Hematopoietic multipotent progenitor cell treated with erythropoietin and hydrocortisone succinate and interleukin-3 and kit ligand, for 15 days (in vitro differentiated cells): ENCODE measurements around the gene CPED1.

Experiments
- DNase-seq: peaks from one replicate; pipeline ENCODE4 v3.0.0-alpha.2; 2015; ENCODE audit warnings: low spot score

CPED1 gene

GRCh38 chr7:121328508-121329190, 340.1 kb downstream of the CPED1 start, which contains the start of gene WNT16:
Gene WNT16 (plus strand): TSS chr7:121329000. CDS start chr7:121329293, 293 bp downstream.
- DNase-seq = no peak

- DNase-seq = no peak
Observed at GRCh38 chr7:121329191-121330052, 340.9 kb downstream of the CPED1 start.

- DNase-seq = no peak
Observed at GRCh38 chr7:121330053-121330833, 341.7 kb downstream of the CPED1 start.

- no peak for DNase-seq
Observed at GRCh38 chr7:121331048-121331447, 342.5 kb downstream of the CPED1 start.

- DNase-seq = no peak
Observed at GRCh38 chr7:121331574-121331973, 343.1 kb downstream of the CPED1 start.

DNA sequence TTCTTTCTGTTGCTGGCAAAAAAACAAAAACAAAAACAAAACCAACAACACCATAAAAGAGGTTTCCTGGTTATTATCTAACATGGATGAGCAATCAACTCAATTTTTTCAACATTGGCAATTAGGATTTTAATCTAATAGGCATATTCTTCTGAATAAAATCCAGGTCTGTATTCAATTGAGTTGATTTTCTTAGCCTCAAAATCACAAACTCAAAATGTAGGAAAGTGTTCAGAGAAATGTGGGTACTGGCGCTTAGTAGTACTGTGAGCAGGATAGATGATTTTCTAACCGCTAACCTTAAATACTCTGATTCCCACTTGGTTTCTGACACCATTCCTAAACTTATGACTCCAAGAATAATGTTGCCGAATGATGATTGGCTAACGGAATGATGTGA, 345.9 kb downstream of the CPED1 start:
- no peak for DNase-seq

DNA sequence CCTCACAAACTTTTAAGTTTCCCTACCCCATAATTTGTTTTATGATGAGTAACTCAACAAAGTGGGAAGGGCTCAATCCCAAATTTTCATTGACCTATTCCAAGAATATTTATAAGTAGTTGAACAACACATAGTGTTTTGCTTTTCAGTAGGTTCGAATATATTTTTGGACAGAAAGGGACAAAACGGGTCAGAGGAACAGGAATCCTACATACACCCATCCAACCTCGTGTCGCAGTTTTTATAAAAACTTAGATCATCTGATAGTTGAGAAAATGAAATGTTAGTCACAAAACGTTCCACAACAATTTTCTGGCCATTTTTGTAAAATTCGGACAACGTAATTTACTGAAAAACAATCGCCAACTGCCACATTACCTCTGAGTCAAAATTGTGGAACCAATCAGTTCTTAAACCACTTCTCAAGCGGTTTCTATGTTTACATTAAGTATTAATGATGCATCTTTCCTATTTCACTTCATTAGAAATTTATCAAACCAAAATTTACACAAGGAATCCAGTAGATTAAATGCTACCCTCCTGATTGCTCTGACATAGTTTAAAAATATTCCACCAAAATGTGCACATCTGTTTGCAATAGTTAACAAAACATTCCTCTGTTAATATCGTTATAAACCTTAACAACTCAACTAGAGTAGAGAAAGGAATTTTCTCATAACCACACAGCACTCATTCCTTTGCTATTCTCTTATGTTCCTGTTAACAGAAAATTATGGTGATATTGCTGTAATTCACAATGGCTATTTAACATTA, 346.6 kb downstream of the CPED1 start:
- no peak for DNase-seq

- no peak for DNase-seq
Observed at GRCh38 chr7:121336579-121336978, 348.1 kb downstream of the CPED1 start.

DNA sequence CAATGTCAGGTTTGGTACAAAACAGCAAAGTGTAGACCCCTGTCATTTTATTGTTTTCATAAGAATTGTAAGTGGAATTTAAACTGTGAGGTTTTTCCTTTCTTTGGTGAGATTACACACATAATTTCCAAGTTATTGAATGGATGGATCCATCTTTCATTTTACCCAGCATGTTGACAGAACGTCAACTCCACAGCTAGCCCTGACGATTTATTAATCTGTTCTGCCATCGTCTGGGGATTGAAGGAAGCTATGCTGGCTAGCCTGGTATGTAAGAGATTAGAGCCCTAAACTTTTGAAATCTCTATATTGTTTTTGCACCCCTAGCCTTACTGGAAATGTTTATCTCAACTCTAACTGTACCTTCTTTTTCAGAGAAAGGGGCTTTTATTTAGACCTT, 348.9 kb downstream of the CPED1 start:
- DNase-seq = no peak

DNA sequence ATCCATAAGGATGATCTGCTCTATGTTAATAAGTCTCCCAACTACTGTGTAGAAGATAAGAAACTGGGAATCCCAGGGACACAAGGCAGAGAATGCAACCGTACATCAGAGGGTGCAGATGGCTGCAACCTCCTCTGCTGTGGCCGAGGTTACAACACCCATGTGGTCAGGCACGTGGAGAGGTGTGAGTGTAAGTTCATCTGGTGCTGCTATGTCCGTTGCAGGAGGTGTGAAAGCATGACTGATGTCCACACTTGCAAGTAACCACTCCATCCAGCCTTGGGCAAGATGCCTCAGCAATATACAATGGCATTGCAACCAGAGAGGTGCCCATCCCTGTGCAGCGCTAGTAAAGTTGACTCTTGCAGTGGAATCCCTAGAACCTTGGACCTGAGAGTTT, 350.6 kb downstream of the CPED1 start:
- DNase-seq = no peak

DNA sequence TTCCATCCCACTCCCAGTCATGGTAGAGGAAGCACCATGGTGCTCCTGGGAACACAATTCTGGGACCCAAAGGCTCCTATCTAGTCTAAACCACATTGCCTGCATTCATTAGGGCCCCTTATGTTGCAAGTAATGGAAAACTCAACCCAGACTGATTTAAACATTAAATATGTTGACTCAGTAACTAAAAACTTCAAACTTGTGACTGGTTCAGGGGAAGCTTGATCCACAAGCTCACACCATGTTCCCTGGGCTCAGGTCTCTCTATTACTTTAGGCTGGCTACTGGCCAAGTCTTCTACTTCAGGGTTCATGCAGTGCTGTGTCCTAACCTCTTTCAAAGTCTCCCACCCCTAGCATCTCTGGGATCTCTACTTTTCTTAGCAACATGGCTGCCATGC, 353.4 kb downstream of the CPED1 start:
- no peak for DNase-seq

DNA sequence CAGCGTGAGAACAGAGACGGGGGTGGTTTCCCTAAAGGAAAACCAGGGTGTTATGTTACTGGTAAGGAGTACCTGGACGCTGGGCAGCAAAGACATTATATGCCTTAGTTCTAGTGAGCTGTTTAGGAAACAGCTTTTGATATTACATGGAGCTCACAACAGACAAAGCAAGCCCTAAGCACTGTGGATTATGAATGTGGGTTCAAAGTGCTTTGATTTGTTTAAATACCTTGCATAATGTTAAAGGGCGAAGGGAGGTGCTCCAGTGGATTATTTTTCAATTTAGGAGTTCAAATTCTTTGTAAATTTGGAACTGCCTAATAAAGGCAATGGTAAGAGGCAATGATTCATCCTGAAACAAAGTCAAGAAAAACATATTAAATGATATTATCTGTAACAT, 354.1 kb downstream of the CPED1 start:
- DNase-seq = no peak

DNA sequence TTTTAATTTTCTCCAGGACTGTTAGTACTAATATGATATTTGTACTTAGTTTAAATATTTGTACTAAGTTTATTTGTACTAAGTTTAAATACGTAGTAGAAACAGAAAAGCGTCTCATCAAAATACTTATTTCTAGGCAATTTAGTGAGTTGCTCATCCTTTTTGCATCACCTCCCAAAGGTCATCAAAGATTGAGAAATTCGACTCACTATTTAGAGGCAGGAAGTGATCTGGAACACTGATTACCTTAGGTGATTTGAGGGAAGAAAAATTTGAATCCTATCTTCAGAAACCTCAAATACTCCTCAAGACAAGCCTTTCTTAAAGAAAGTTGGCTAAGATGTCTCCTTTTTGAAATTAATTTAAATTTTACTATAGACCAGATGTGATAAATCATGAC, 354.8 kb downstream of the CPED1 start:
- no peak for DNase-seq

DNA sequence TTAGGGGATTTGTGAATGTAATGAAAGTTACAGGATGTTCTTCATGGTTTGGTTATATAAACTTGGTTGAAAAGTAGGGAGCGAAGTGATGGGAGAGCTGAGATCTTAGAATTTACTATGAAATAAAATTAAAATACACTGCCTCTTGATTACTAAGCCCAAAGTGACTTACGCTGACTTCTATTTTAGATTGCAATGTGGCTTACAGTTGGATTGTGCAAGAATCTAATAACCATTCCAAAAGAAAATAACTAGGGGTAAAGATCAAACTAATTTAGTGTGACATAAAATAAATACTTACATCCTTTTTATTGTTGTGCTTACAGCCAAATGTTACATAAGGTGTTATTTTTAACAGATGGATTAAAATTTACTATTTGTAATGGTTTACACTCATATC, 355.6 kb downstream of the CPED1 start:
- DNase-seq = no peak

GRCh38 chr7:121344497-121344896, 356.0 kb downstream of the CPED1 start:
- no peak for DNase-seq
